ENCODE measurements around the gene PDZRN4.
A peak's percentile ranks its signal among the peaks of the same experiment; 100 is the strongest.

Gene PDZRN4

GRCh38 chr12:41587574-41587973 lies 399.5 kb downstream of the PDZRN4 start:
- no peaks in the 10 kb centered on the region for H3K79me1 ChIP-seq (ENCODE audit: low read length)
- no peak for DNase-seq
- H3K14ac ChIP-seq (ENCODE audit: low read length), result no peak overlapping the region
- no peak overlapping the region for H3K4ac ChIP-seq (ENCODE audit: low read depth, low read length)
- H2AK5ac ChIP-seq (ENCODE audit: low read length), result no peak overlapping the region
- no peak overlapping the region for H3K4me3 ChIP-seq (ENCODE audit: low read depth, low read length)
- no peak overlapping the region for H3K27ac ChIP-seq (ENCODE audit: low read depth, low read length)
- H3K9ac ChIP-seq (ENCODE audit: low read length), result no peak overlapping the region
- no peaks in the 10 kb centered on the region for H3K4me1 ChIP-seq (ENCODE audit: control insufficient read depth in 1 of 2, insufficient read depth in 2 of 2, low read length in 2 of 2)
- H3K36me3 ChIP-seq (ENCODE audit: control insufficient read depth in 1 of 2, insufficient read depth in 2 of 2, low read length in 2 of 2), result no peaks in the 10 kb centered on the region
- H2AFZ ChIP-seq (ENCODE audit: insufficient read depth, low read length, poor library complexity), result no peak overlapping the region
- no peak overlapping the region for H2BK12ac ChIP-seq (ENCODE audit: low read length)
- no peak overlapping the region for H2BK5ac ChIP-seq (ENCODE audit: low read depth, low read length, poor library complexity)
- H4K8ac ChIP-seq (ENCODE audit: low read depth, low read length), result no peak overlapping the region
- no peak overlapping the region for H3K18ac ChIP-seq (ENCODE audit: low read length)
- no peak overlapping the region for H3K23ac ChIP-seq (ENCODE audit: low read length)
- H3K9me3 ChIP-seq (ENCODE audit: insufficient read depth, low read depth, low read length), result no peaks in the 10 kb centered on the region
- H2BK120ac ChIP-seq (ENCODE audit: insufficient read depth, low read length, poor library complexity), result no peak overlapping the region
- H3K4me2 ChIP-seq (ENCODE audit: low read length), result no peak overlapping the region
- WGBS (ENCODE audit: extremely low coverage, insufficient coverage, insufficient read length), result no CpG with 5 or more reads among the region's 1 CpG
- H3K79me2 ChIP-seq (ENCODE audit: control insufficient read depth, insufficient read depth, low read length, poor library complexity), result no peaks in the 10 kb centered on the region
- H3K27me3 ChIP-seq (ENCODE audit: insufficient read depth, low read length), result no peaks in the 10 kb centered on the region
- no peak overlapping the region for H4K12ac ChIP-seq (ENCODE audit: low read depth, low read length)
- H4K91ac ChIP-seq (ENCODE audit: low read depth, low read length), result no peak overlapping the region

DNA sequence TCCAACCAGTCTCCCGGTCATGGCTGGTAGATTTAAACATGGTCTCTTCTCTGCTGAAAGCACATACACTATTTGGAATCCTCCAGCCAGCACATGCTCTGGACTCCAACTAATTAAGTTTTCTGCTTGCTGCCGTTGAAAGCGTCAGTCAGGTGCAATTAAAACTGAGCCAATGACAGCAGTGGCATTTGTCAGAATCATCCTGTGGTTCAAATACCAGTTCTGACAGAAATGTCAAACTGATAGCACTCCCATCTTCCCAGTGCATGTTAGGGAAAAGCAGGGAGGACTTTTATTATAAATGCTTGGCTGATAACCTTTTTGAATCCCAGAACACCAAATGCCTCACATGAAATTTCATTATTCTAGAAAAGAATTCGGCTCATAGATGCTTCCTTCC lies 401.8 kb downstream of the PDZRN4 start:
- H3K9ac ChIP-seq (ENCODE audit: low read length), result peak overlapping the region; percentile 56
- H2BK5ac ChIP-seq (ENCODE audit: low read depth, low read length, poor library complexity), result no peak overlapping the region
- H3K79me1 ChIP-seq (ENCODE audit: low read length), result no peaks in the 10 kb centered on the region
- H3K79me2 ChIP-seq (ENCODE audit: control insufficient read depth, insufficient read depth, low read length, poor library complexity), result no peaks in the 10 kb centered on the region
- no peak overlapping the region for H2AK5ac ChIP-seq (ENCODE audit: low read length)
- no peak overlapping the region for H3K4me2 ChIP-seq (ENCODE audit: low read length)
- H3K14ac ChIP-seq (ENCODE audit: low read length), result no peak overlapping the region
- no peaks in the 10 kb centered on the region for H3K4me1 ChIP-seq (ENCODE audit: control insufficient read depth in 1 of 2, insufficient read depth in 2 of 2, low read length in 2 of 2)
- no peak overlapping the region for H4K91ac ChIP-seq (ENCODE audit: low read depth, low read length)
- no peak for DNase-seq
- no peaks in the 10 kb centered on the region for H3K36me3 ChIP-seq (ENCODE audit: control insufficient read depth in 1 of 2, insufficient read depth in 2 of 2, low read length in 2 of 2)
- H3K27me3 ChIP-seq (ENCODE audit: insufficient read depth, low read length), result no peaks in the 10 kb centered on the region
- no peak overlapping the region for H2AFZ ChIP-seq (ENCODE audit: insufficient read depth, low read length, poor library complexity)
- no CpG with 5 or more reads among the region's 4 CpGs for WGBS (ENCODE audit: extremely low coverage, insufficient coverage, insufficient read length)
- no peaks in the 10 kb centered on the region for H3K9me3 ChIP-seq (ENCODE audit: insufficient read depth, low read depth, low read length)
- no peak overlapping the region for H3K23ac ChIP-seq (ENCODE audit: low read length)
- H3K4me3 ChIP-seq (ENCODE audit: low read depth, low read length), result no peak overlapping the region
- H2BK12ac ChIP-seq (ENCODE audit: low read length), result no peak overlapping the region
- H3K4ac ChIP-seq (ENCODE audit: low read depth, low read length), result no peak overlapping the region
- H3K27ac ChIP-seq (ENCODE audit: low read depth, low read length), result no peak overlapping the region
- H3K18ac ChIP-seq (ENCODE audit: low read length), result no peak overlapping the region
- no peak overlapping the region for H4K12ac ChIP-seq (ENCODE audit: low read depth, low read length)
- no peak overlapping the region for H2BK120ac ChIP-seq (ENCODE audit: insufficient read depth, low read length, poor library complexity)
- peak overlapping the region; percentile 19 for H4K8ac ChIP-seq (ENCODE audit: low read depth, low read length)

DNA sequence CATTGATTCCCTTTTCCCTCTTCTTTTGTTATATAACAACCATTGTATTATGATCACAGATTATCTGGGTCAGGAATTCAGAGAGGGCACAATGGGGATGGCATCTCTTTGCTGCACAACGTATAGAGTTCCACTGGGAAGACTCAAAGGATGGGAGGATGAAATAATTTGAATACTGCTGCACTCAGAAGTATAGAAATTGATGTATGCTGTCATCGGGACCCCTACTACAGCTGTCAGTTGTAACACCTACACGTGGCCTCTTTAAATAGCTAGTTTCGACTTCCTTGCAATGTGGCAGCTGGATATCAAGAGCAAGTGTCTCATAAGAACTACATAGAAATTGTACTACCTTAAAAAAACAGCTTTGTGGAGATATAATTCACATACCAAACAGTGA lies 408.1 kb downstream of the PDZRN4 start:
- Histone ChIP-seq H3K18ac (ENCODE audit: low read length) (no peak overlapping the region), H3K27me3 (ENCODE audit: insufficient read depth, low read length) (no peaks in the 10 kb centered on the region), H3K14ac (ENCODE audit: low read length) (no peak overlapping the region), H2BK120ac (ENCODE audit: insufficient read depth, low read length, poor library complexity) (no peak overlapping the region), H3K36me3 (ENCODE audit: control insufficient read depth in 1 of 2, insufficient read depth in 2 of 2, low read length in 2 of 2) (no peaks in the 10 kb centered on the region), H2BK5ac (ENCODE audit: low read depth, low read length, poor library complexity) (no peak overlapping the region), H3K9ac (ENCODE audit: low read length) (no peak overlapping the region), H2AK5ac (ENCODE audit: low read length) (no peak overlapping the region), H2AFZ (ENCODE audit: insufficient read depth, low read length, poor library complexity) (no peak overlapping the region), H3K79me2 (ENCODE audit: control insufficient read depth, insufficient read depth, low read length, poor library complexity) (no peaks in the 10 kb centered on the region), H4K8ac (ENCODE audit: low read depth, low read length) (no peak overlapping the region), H3K4ac (ENCODE audit: low read depth, low read length) (no peak overlapping the region), H3K4me1 (ENCODE audit: control insufficient read depth in 1 of 2, insufficient read depth in 2 of 2, low read length in 2 of 2) (no peaks in the 10 kb centered on the region), H3K23ac (ENCODE audit: low read length) (no peak overlapping the region), H3K27ac (ENCODE audit: low read depth, low read length) (no peak overlapping the region), H3K79me1 (ENCODE audit: low read length) (no peaks in the 10 kb centered on the region), H3K4me2 (ENCODE audit: low read length) (no peak overlapping the region), H2BK12ac (ENCODE audit: low read length) (no peak overlapping the region), H3K9me3 (ENCODE audit: insufficient read depth, low read depth, low read length) (no peaks in the 10 kb centered on the region), H3K4me3 (ENCODE audit: low read depth, low read length) (no peak overlapping the region), H4K12ac (ENCODE audit: low read depth, low read length) (no peak overlapping the region), H4K91ac (ENCODE audit: low read depth, low read length) (no peak overlapping the region)
- DNase-seq, result no peak
- no CpG with 5 or more reads among the region's 4 CpGs for WGBS (ENCODE audit: extremely low coverage, insufficient coverage, insufficient read length)

DNA sequence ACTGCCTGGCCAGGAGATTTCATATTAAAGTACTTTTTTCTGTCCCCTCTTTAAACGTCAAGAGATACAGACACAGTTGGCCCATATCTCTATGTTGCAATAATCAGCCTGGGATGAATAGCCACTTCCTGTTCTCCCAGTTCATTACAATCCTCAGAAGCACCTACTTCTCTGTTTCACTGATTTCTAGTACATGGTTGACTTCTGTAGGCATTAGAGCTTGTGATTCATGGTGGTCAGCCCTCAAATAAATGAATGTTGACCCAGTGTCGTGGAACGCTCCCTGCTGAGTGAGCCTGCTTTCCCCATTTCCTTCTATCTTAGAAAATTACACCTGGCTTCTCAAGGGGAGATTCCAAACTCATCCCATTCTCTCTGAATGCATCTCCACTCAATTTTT lies 416.7 kb downstream of the PDZRN4 start:
- peak in 1 of 2 donors; percentile 24 for DNase-seq
- H2AK5ac ChIP-seq (ENCODE audit: low read length), result no peak overlapping the region
- no peak overlapping the region for H3K9ac ChIP-seq (ENCODE audit: low read length)
- H3K9me3 ChIP-seq (ENCODE audit: insufficient read depth, low read depth, low read length), result no peaks in the 10 kb centered on the region
- H4K91ac ChIP-seq (ENCODE audit: low read depth, low read length), result no peak overlapping the region
- no peak overlapping the region for H3K4me2 ChIP-seq (ENCODE audit: low read length)
- no peak overlapping the region for H3K18ac ChIP-seq (ENCODE audit: low read length)
- no peak overlapping the region for H3K27ac ChIP-seq (ENCODE audit: low read depth, low read length)
- no peak overlapping the region for H3K4ac ChIP-seq (ENCODE audit: low read depth, low read length)
- no peaks in the 10 kb centered on the region for H3K4me1 ChIP-seq (ENCODE audit: control insufficient read depth in 1 of 2, insufficient read depth in 2 of 2, low read length in 2 of 2)
- H3K4me3 ChIP-seq (ENCODE audit: low read depth, low read length), result no peak overlapping the region
- H3K14ac ChIP-seq (ENCODE audit: low read length), result no peak overlapping the region
- H2AFZ ChIP-seq (ENCODE audit: insufficient read depth, low read length, poor library complexity), result no peak overlapping the region
- no peak overlapping the region for H2BK5ac ChIP-seq (ENCODE audit: low read depth, low read length, poor library complexity)
- no peaks in the 10 kb centered on the region for H3K36me3 ChIP-seq (ENCODE audit: control insufficient read depth in 1 of 2, insufficient read depth in 2 of 2, low read length in 2 of 2)
- H3K23ac ChIP-seq (ENCODE audit: low read length), result no peak overlapping the region
- H3K27me3 ChIP-seq (ENCODE audit: insufficient read depth, low read length), result no peaks in the 10 kb centered on the region
- no peaks in the 10 kb centered on the region for H3K79me1 ChIP-seq (ENCODE audit: low read length)
- H4K8ac ChIP-seq (ENCODE audit: low read depth, low read length), result no peak overlapping the region
- H2BK12ac ChIP-seq (ENCODE audit: low read length), result no peak overlapping the region
- H2BK120ac ChIP-seq (ENCODE audit: insufficient read depth, low read length, poor library complexity), result no peak overlapping the region
- WGBS (ENCODE audit: extremely low coverage, insufficient coverage, insufficient read length), result no CpG with 5 or more reads among the region's 3 CpGs
- no peak overlapping the region for H4K12ac ChIP-seq (ENCODE audit: low read depth, low read length)
- no peaks in the 10 kb centered on the region for H3K79me2 ChIP-seq (ENCODE audit: control insufficient read depth, insufficient read depth, low read length, poor library complexity)

Measured in trophoblast cell (in vitro differentiated cells and primary cell).